PFSK-1 (cell line): Measurements from ENCODE around the gene WNK1.

Experiments used
- FOXP2 ChIP-seq: optimal IDR thresholded peaks from 2 replicates; pipeline ENCODE3; 2011; ENCODE audit warnings: borderline replicate concordance, control low read depth, inconsistent platforms; ENCODE audit not compliant: insufficient read depth; ENCODE audit errors: extremely low read length, extremely low read depth
- POLR2AphosphoS5 ChIP-seq: IDR thresholded peaks from 2 replicates; pipeline ENCODE4 v1.6.1; 2012; ENCODE audit warnings: low read depth, mild to moderate bottlenecking, control low read depth, low read length, moderate library complexity
- SIN3A ChIP-seq: IDR thresholded peaks from 2 replicates; pipeline ENCODE4 v1.6.1; 2012; ENCODE audit warnings: mild to moderate bottlenecking, low read length, moderate library complexity, borderline replicate concordance; ENCODE audit not compliant: insufficient read depth
- TAF1 ChIP-seq: IDR thresholded peaks from 2 replicates; pipeline ENCODE4 v1.6.1; 2012; ENCODE audit warnings: low read length, control low read depth, borderline replicate concordance; ENCODE audit not compliant: insufficient read depth
- TF ChIP-seq, protein P1 (sequence below), 2 experiments: IDR thresholded peaks; 2 replicates each; pipeline versions ENCODE4 v1.6.1 to v1.8.0; 2011 to 2012; ENCODE audit warnings: low read depth in 2 of 2, low read length in 2 of 2, control low read depth in 1 of 2, inconsistent platforms in 1 of 2, mild to moderate bottlenecking in 1 of 2, moderate library complexity in 1 of 2; ENCODE audit not compliant: insufficient read depth in 1 of 2

DNA sequence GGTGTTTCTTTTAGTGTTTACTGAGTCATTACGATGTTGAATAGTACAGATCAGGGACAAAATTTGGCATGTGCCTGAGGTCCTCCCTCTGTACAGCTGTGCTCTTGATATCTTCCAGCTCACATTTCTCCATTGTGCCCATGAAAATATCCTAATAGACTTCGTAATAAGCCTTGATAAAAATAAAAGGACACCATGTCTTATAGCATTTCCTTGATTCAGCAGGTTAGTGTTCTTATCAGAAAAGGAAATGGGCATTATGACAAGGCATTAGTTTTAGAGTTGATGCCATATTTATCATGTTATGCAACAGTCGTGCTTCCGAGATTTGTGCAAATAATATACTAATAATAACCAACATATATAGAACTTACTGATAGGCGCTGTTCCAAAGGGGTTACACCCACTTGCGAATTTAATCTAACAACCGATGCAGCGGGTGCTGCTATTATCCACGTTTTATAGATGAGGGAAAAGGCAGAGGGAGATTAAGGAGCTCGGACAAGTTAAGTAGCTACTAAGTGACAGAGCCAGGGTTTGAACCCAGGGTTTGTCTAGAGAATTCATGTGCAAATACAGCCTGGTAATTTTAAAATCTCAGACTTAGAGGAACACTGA lies 15.1 kb upstream of the WNK1 start:
- TF ChIP-seq TAF1 = no peak
- TF ChIP-seq POLR2AphosphoS5 = no peak
- TF ChIP-seq, protein P1, sequence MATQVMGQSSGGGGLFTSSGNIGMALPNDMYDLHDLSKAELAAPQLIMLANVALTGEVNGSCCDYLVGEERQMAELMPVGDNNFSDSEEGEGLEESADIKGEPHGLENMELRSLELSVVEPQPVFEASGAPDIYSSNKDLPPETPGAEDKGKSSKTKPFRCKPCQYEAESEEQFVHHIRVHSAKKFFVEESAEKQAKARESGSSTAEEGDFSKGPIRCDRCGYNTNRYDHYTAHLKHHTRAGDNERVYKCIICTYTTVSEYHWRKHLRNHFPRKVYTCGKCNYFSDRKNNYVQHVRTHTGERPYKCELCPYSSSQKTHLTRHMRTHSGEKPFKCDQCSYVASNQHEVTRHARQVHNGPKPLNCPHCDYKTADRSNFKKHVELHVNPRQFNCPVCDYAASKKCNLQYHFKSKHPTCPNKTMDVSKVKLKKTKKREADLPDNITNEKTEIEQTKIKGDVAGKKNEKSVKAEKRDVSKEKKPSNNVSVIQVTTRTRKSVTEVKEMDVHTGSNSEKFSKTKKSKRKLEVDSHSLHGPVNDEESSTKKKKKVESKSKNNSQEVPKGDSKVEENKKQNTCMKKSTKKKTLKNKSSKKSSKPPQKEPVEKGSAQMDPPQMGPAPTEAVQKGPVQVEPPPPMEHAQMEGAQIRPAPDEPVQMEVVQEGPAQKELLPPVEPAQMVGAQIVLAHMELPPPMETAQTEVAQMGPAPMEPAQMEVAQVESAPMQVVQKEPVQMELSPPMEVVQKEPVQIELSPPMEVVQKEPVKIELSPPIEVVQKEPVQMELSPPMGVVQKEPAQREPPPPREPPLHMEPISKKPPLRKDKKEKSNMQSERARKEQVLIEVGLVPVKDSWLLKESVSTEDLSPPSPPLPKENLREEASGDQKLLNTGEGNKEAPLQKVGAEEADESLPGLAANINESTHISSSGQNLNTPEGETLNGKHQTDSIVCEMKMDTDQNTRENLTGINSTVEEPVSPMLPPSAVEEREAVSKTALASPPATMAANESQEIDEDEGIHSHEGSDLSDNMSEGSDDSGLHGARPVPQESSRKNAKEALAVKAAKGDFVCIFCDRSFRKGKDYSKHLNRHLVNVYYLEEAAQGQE (IDR thresholded peaks at IDR 0.05; ENCODE audit: insufficient read depth in 1 of 2, low read depth in 2 of 2, low read length in 2 of 2) = no peak
- TF ChIP-seq FOXP2 = no peak
- TF ChIP-seq SIN3A = no peak
